ENCODE results near the gene ARHGAP5.

DNA sequence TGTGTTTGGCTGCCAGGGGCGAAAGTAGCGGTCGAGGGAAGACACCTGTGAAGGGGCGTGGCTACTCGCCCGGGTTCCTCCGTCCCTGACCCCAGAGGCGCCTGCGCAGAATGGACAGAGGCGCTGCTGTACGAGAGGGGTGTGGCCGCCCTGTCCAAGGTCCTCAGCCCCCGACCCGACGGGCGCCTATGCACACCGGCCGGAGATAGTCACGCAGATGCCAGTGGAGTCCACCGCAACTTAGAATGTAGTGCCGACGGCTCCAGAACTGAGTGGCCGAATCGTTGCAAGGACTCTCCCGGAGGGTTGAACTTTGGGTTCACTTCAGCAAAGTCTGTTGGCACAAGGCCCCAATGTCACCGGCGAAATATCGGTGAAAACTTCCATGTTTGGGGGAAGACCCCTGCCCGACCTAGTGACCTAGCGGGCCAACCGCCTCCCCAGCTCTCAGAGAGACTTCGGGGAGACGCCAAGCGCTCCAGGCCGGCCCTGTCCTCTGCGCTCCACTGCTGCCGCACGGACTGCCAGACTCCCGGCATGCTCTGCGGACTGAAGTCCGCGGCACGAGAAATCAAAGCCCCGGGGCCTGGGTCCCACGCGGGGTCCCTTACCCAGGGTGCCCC, 124.2 kb downstream of the ARHGAP5 start:
- TF ChIP-seq, protein P1, sequence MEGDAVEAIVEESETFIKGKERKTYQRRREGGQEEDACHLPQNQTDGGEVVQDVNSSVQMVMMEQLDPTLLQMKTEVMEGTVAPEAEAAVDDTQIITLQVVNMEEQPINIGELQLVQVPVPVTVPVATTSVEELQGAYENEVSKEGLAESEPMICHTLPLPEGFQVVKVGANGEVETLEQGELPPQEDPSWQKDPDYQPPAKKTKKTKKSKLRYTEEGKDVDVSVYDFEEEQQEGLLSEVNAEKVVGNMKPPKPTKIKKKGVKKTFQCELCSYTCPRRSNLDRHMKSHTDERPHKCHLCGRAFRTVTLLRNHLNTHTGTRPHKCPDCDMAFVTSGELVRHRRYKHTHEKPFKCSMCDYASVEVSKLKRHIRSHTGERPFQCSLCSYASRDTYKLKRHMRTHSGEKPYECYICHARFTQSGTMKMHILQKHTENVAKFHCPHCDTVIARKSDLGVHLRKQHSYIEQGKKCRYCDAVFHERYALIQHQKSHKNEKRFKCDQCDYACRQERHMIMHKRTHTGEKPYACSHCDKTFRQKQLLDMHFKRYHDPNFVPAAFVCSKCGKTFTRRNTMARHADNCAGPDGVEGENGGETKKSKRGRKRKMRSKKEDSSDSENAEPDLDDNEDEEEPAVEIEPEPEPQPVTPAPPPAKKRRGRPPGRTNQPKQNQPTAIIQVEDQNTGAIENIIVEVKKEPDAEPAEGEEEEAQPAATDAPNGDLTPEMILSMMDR (IDR thresholded peaks at IDR 0.05): no peak
- no peak for TF ChIP-seq ZFX (IDR thresholded peaks at IDR 0.05; ENCODE audit: borderline replicate concordance)
